ENCODE results near the gene ACOT11. TPM values are rescaled to one million over a fixed set of nuclear protein-coding genes. Genes with fewer than 3 reads are reported as not detected.

The ACOT11 gene
- total RNA-seq, 1 donor from 2014 or later: 3.1 TPM

GRCh38 chr1:54570161-54570560 is 22.1 kb downstream of the ACOT11 start:
- TF ChIP-seq CTCF (conservative IDR thresholded peaks at IDR 0.05): no peak
- Mint-ChIP-seq H3K9me3 (no peaks in the 10 kb centered on the region), H3K27me3 (ENCODE audit: low read depth) (no peaks in the 10 kb centered on the region), H3K4me3 (no peak overlapping the region), H3K4me1 (peaks cover 24% of the 10 kb centered on the region), H3K27ac (ENCODE audit: unreplicated experiment) (no peak overlapping the region), H3K36me3 (ENCODE audit: low read depth) (no peaks in the 10 kb centered on the region)
- no peak for DNase-seq (ENCODE audit: low read depth, low spot score)

GRCh38 chr1:54571326-54571725 is 23.3 kb downstream of the ACOT11 start:
- TF ChIP-seq CTCF (conservative IDR thresholded peaks at IDR 0.05): no peak
- no peaks in the 10 kb centered on the region for H3K27me3 Mint-ChIP-seq (ENCODE audit: low read depth)
- no peak overlapping the region for H3K27ac Mint-ChIP-seq (ENCODE audit: unreplicated experiment)
- no peaks in the 10 kb centered on the region for H3K9me3 Mint-ChIP-seq
- H3K36me3 Mint-ChIP-seq (ENCODE audit: low read depth): no peaks in the 10 kb centered on the region
- H3K4me3 Mint-ChIP-seq: no peak overlapping the region
- peaks cover 29% of the 10 kb centered on the region for H3K4me1 Mint-ChIP-seq
- no peak for DNase-seq (ENCODE audit: low read depth, low spot score)

GRCh38 chr1:54571803-54572541 is 23.9 kb downstream of the ACOT11 start:
- H3K9me3 Mint-ChIP-seq: no peaks in the 10 kb centered on the region
- H3K36me3 Mint-ChIP-seq (ENCODE audit: low read depth): no peaks in the 10 kb centered on the region
- no peak for TF ChIP-seq CTCF (conservative IDR thresholded peaks at IDR 0.05)
- H3K27me3 Mint-ChIP-seq (ENCODE audit: low read depth): no peaks in the 10 kb centered on the region
- peaks cover 29% of the 10 kb centered on the region for H3K4me1 Mint-ChIP-seq
- H3K27ac Mint-ChIP-seq (ENCODE audit: unreplicated experiment): peak overlapping the region; percentile 64
- no peak overlapping the region for H3K4me3 Mint-ChIP-seq
- no peak for DNase-seq (ENCODE audit: low read depth, low spot score)

GRCh38 chr1:54572542-54572850 is 24.5 kb downstream of the ACOT11 start:
- no peak overlapping the region for H3K4me3 Mint-ChIP-seq
- peaks cover 29% of the 10 kb centered on the region for H3K4me1 Mint-ChIP-seq
- H3K9me3 Mint-ChIP-seq: no peaks in the 10 kb centered on the region
- H3K27ac Mint-ChIP-seq (ENCODE audit: unreplicated experiment): peak overlapping the region; percentile 87
- no peaks in the 10 kb centered on the region for H3K27me3 Mint-ChIP-seq (ENCODE audit: low read depth)
- TF ChIP-seq CTCF (conservative IDR thresholded peaks at IDR 0.05): no peak
- DNase-seq (ENCODE audit: low read depth, low spot score): no peak
- H3K36me3 Mint-ChIP-seq (ENCODE audit: low read depth): no peaks in the 10 kb centered on the region

GRCh38 chr1:54574158-54574778 is 26.2 kb downstream of the ACOT11 start:
- H3K36me3 Mint-ChIP-seq (ENCODE audit: low read depth): no peaks in the 10 kb centered on the region
- no peaks in the 10 kb centered on the region for H3K9me3 Mint-ChIP-seq
- no peaks in the 10 kb centered on the region for H3K27me3 Mint-ChIP-seq (ENCODE audit: low read depth)
- H3K4me1 Mint-ChIP-seq: peaks cover 26% of the 10 kb centered on the region
- H3K4me3 Mint-ChIP-seq: no peak overlapping the region
- DNase-seq (ENCODE audit: low read depth, low spot score): no peak
- no peak overlapping the region for H3K27ac Mint-ChIP-seq (ENCODE audit: unreplicated experiment)
- TF ChIP-seq CTCF (conservative IDR thresholded peaks at IDR 0.05): no peak
